Cardiac fibroblast (primary cell): ENCODE data around the gene GPR39.

Source experiments
- DNase-seq, 2 donors: peaks; one replicate each; pipeline versions ENCODE4 v3.0.0 to v3.0.0-alpha.2; 2010; ENCODE audit warnings: low read depth in 2 of 2
- H3K4me3 ChIP-seq, 2 donors: replicated peaks in 1 of 2; 1 replicate in 1 of 2; 2 replicates in 1 of 2; pipeline ENCODE4 v1.5.1; 2011; ENCODE audit warnings: low read depth in 2 of 2, low read length in 2 of 2, mild to moderate bottlenecking in 2 of 2, moderate library complexity in 1 of 2
- TF ChIP-seq, protein P1 (sequence below): IDR thresholded peaks from one replicate; pipeline ENCODE4 v1.5.1; 2011; ENCODE audit warnings: low read depth, mild to moderate bottlenecking, low read length, inconsistent platforms

Gene GPR39

DNA sequence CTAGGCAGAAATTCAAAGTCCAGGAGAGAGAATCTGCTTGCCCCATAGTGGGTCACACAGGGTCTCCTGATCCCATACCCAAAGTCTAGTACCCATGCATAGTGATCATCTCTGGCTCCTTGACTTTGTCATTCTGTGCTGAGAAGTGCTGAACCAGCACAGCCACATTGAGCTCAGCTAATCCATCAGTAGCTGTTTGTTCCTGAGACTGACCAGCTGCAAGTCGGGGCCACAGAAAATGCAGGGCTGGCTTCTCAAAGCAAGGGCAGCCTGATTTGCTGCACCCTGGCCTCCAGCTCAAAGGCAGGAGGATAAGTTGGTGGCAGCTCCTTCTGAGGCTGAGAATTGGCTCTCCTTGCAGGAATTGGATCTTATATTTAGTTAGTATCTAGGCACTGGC, 181.2 kb downstream of the GPR39 start:
- no peak for DNase-seq

DNA sequence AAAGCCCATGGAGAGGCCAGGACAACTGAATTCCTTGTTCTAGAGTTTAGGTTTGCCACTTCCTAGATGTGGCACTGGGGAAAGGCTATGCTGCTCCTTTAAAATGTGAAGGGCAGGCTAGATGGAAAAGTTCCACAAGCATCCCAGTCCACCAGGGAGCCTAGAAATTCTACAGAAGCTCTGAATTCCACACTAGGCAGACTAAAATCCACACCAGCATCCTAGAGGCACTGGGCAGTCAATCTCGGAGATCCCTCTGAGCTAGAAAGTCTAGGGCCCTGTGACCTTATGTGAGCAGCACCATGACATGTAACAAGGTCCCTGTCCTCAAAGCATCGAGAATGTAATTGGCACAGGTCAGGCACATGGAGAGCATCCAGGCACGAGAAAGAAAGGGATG, 181.9 kb downstream of the GPR39 start:
- no peak for DNase-seq
- TF ChIP-seq, protein P1, sequence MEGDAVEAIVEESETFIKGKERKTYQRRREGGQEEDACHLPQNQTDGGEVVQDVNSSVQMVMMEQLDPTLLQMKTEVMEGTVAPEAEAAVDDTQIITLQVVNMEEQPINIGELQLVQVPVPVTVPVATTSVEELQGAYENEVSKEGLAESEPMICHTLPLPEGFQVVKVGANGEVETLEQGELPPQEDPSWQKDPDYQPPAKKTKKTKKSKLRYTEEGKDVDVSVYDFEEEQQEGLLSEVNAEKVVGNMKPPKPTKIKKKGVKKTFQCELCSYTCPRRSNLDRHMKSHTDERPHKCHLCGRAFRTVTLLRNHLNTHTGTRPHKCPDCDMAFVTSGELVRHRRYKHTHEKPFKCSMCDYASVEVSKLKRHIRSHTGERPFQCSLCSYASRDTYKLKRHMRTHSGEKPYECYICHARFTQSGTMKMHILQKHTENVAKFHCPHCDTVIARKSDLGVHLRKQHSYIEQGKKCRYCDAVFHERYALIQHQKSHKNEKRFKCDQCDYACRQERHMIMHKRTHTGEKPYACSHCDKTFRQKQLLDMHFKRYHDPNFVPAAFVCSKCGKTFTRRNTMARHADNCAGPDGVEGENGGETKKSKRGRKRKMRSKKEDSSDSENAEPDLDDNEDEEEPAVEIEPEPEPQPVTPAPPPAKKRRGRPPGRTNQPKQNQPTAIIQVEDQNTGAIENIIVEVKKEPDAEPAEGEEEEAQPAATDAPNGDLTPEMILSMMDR, result no peak
- H3K4me3 ChIP-seq, result no peak overlapping the region

More for the DNA sequence above, 181.2 kb downstream of the GPR39 start:
- no peak overlapping the region for H3K4me3 ChIP-seq
- TF ChIP-seq, protein P1, result no peak

DNA sequence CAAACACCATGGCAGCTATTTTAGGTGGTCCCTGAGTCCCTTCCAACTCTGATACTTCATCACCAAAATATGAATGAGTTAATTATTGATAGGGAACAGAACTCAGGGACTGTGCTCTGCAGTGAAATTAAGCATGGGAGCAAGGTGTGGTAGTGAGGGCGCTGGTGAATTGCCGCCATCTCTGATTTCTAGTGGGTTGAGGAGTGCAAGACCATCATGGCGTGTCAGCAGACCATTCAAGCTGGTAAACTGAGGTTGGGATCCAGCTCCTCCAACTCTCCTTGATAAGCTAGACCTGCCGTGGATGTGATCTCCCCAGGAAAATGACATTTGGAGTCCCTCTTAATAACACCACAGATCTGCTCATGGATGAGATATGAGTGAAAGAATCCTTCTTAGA, 183.0 kb downstream of the GPR39 start:
- H3K4me3 ChIP-seq, result no peak overlapping the region
- DNase-seq, result no peak
- TF ChIP-seq, protein P1, result no peak

DNA sequence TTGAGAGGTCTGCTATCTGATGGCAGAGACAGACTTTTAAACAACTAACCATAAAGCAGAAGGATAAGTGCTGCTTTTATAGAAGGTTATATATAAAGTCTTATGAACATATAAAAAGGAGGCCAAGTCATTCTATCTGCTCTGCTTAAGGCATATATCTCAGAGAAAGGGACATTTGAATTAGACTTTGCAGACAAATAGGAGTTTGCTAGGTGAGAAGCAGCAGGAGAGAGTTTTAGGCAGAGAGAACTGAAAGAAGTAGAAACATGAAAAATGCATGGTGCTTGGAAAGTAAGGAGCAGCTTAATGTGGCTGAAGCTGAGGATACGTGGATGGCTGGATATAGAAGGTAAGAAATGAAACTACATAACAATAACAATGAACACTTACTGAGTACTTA, 188.0 kb downstream of the GPR39 start:
- H3K4me3 ChIP-seq, result no peak overlapping the region
- no peak for DNase-seq
- TF ChIP-seq, protein P1, result no peak

DNA sequence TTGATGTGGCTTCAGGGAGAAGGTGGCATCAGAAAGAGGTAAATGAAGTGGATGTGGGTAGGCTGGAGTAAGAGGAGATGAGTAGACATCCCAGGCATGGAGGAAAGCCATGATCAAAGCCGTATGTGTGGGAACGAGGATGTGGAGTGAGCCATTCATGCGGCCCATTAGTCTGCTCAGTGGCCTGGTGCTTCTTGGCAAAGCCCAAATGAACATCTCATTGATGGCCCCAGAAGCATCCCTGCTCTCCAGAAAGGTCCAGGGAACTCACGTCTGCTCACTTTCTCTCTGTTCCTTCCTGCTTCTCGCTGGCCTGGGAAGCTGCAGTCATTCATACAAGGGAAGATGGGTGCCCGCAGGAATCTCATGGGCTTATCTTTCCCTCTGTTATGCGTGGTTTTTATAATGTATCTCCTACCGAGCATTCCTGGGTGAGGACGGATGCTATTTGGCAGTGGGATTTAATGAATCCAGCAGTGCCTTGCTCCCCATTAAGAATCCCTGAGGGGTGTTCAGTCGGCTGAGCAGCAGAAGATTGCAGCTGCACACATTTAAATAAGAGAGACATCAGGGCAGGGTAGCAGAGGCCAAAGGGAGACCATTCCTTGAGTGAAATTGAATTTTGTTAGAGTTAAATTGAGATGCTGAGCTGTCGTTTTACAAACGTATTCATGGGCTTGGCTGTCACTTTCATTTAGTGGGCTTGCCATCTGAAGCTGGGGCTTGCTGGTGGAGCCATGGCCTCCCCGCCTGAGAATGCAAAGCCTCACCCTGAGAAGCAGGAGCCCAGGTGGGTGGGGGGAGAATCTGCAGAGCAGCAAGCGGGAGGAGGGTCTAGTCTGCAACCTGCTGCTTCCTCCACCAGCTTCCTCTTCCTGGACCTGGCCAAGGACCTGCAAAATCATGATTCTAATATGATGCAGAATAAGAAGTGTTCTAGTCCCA, 188.9 kb downstream of the GPR39 start:
- DNase-seq, result no peak
- TF ChIP-seq, protein P1, result no peak
- H3K4me3 ChIP-seq, result no peak overlapping the region

DNA sequence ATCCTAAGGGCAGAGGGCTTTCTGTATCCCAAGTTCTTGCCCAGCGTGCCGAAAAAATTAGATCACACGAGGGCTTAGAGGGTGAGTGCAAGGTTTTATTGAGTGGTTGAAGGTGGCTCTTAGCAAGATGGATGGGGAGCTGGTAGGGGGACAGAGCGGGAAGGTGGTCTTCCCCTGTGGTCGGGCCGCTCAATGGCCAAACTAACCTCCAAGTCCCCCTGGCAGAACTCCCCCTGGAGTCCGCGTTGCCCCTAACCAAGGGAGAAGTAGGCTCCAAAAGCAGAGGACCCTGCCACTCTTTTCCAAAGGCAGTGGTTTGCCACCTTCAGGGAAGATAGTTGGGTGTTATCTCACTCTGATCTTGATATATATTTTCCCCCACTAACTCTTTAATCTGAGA, 190.0 kb downstream of the GPR39 start:
- TF ChIP-seq, protein P1, result no peak
- DNase-seq, result no peak
- no peak overlapping the region for H3K4me3 ChIP-seq
